Prostate gland (tissue), 2 donors: ENCODE data around the gene NEO1.

ENCODE experiments used
- POLR2A ChIP-seq: fragments of 450-650 bp; IDR thresholded peaks from one replicate; pipeline ENCODE4 v1.6.1; 2016; ENCODE audit warnings: antibody characterized with exemption, mild to moderate bottlenecking
- POLR2AphosphoS5 ChIP-seq: sonication (generic); formaldehyde crosslinking; IDR thresholded peaks from one replicate; pipeline ENCODE4 v1.6.1; 2017; ENCODE audit warnings: antibody characterized with exemption
- TF ChIP-seq, protein P1 (sequence below), 4 experiments: fragments of 200-600 bp in 2 of 4; fragments of 450-650 bp in 2 of 4; sonication (generic) in 2 of 4; IDR thresholded peaks; 1 replicate in 3 of 4; 2 replicates in 1 of 4; pipeline ENCODE4 v1.5.1; 2016 to 2019; ENCODE audit warnings: antibody characterized with exemption in 4 of 4, mild to moderate bottlenecking in 2 of 4, moderate library complexity in 2 of 4

DNA sequence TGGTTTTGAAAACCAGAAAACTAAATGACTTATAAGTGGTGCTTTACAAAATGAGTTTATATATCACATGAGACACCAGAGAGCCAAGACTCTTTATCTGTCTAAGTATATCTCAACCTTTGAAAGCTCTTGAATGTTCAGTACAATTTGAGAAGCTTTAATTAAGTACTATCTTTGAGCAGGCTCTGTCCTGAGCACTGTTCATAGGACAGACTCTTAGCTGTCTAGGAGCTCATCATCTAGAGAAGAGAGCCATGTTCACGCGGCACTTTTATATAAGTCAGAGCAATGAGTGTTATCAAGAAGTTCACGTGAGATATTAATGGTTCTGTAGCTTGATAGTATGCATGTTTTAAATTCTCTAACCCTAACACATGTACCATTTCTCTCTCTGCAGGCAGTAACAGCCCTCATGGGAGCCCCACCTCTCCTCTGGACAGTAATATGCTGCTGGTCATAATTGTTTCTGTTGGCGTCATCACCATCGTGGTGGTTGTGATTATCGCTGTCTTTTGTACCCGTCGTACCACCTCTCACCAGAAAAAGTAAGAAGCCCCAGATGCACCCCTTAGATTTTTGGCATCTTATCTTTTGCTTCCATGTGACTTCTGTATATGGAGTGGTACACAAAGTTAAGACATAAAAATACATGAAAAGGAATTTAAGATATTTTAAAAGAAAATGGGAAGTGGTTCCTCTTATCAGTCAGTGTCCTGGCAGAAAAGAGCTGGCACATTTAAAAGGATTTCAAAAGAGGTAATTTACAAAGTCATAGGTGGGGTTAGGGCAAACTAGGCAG is 230.5 kb downstream of the NEO1 start:
- TF ChIP-seq, protein P1, sequence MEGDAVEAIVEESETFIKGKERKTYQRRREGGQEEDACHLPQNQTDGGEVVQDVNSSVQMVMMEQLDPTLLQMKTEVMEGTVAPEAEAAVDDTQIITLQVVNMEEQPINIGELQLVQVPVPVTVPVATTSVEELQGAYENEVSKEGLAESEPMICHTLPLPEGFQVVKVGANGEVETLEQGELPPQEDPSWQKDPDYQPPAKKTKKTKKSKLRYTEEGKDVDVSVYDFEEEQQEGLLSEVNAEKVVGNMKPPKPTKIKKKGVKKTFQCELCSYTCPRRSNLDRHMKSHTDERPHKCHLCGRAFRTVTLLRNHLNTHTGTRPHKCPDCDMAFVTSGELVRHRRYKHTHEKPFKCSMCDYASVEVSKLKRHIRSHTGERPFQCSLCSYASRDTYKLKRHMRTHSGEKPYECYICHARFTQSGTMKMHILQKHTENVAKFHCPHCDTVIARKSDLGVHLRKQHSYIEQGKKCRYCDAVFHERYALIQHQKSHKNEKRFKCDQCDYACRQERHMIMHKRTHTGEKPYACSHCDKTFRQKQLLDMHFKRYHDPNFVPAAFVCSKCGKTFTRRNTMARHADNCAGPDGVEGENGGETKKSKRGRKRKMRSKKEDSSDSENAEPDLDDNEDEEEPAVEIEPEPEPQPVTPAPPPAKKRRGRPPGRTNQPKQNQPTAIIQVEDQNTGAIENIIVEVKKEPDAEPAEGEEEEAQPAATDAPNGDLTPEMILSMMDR (IDR thresholded peaks at IDR 0.05): no peak
- no peak for TF ChIP-seq POLR2AphosphoS5
- TF ChIP-seq POLR2A: no peak
